KMS-11 (cell line): ENCODE results near the gene KRT72.

Source experiments
- H2AFZ ChIP-seq: fragments of 200-600 bp; sonication (generic); 2 replicates; pipeline ENCODE4 v1.6.1; 2016; ENCODE audit warnings: antibody characterized with exemption, mixed run types, low read depth
- H3K27ac ChIP-seq: fragments of 200-600 bp; sonication (generic); 2 replicates; pipeline ENCODE4 v1.6.1; 2016; ENCODE audit warnings: mild to moderate bottlenecking, mixed run types
- H3K27me3 ChIP-seq: fragments of 200-600 bp; sonication (generic); 2 replicates; pipeline ENCODE4 v1.6.1; 2017; ENCODE audit warnings: mild to moderate bottlenecking, low read depth, mixed run types, moderate library complexity; ENCODE audit not compliant: insufficient read depth
- H3K36me3 ChIP-seq: fragments of 200-600 bp; sonication (generic); 2 replicates; pipeline ENCODE4 v1.6.1; 2017; ENCODE audit warnings: mild to moderate bottlenecking, mixed run types; ENCODE audit not compliant: insufficient read depth
- H3K4me1 ChIP-seq: fragments of 200-600 bp; sonication (generic); 2 replicates; pipeline ENCODE4 v1.6.1; 2016; ENCODE audit warnings: mild to moderate bottlenecking, low read depth, mixed run types; ENCODE audit not compliant: poor library complexity, severe bottlenecking
- H3K4me2 ChIP-seq: fragments of 200-600 bp; sonication (generic); 2 replicates; pipeline ENCODE4 v1.7.0; 2016; ENCODE audit warnings: mild to moderate bottlenecking, mixed run types
- H3K4me3 ChIP-seq: fragments of 200-600 bp; sonication (generic); IDR thresholded peaks from 2 replicates; pipeline ENCODE4 v1.6.1; 2017; ENCODE audit warnings: low read depth, low read length, mixed read lengths; ENCODE audit not compliant: insufficient read depth
- H3K79me2 ChIP-seq: fragments of 200-600 bp; sonication (generic); 2 replicates; pipeline ENCODE4 v1.6.1; 2016; ENCODE audit warnings: low read depth, mixed run types; ENCODE audit not compliant: insufficient read depth
- H3K9ac ChIP-seq: fragments of 200-600 bp; sonication (generic); 2 replicates; pipeline ENCODE4 v1.6.1; 2016; ENCODE audit warnings: mild to moderate bottlenecking, mixed run types
- H4K20me1 ChIP-seq: fragments of 200-600 bp; sonication (generic); 2 replicates; pipeline ENCODE4 v1.6.1; 2016; ENCODE audit warnings: mild to moderate bottlenecking, mixed run types; ENCODE audit not compliant: insufficient read depth
- CTCF ChIP-seq: fragments of 200-600 bp; sonication (generic); conservative IDR thresholded peaks from 2 replicates; pipeline ENCODE4 v1.6.1; 2017; ENCODE audit warnings: low read depth, mild to moderate bottlenecking, antibody characterized with exemption, low read length, moderate library complexity, mixed read lengths

KRT72 gene

GRCh38 chr12:52647601-52648000 is 46.3 kb upstream of the KRT72 start:
- Histone ChIP-seq H3K4me1 (no peaks in the 10 kb centered on the region), H4K20me1 (no peaks in the 10 kb centered on the region), H3K4me3 (no peak overlapping the region), H3K36me3 (no peaks in the 10 kb centered on the region), H3K79me2 (no peaks in the 10 kb centered on the region), H3K27me3 (peaks cover 36% of the 10 kb centered on the region; the same call in 1 of the 2 replicates), H3K9ac (no peak overlapping the region), H3K27ac (no peak overlapping the region), H2AFZ (no peak overlapping the region), H3K4me2 (no peak overlapping the region)
- TF ChIP-seq CTCF = no peak

- no peaks in the 10 kb centered on the region for H3K4me1 ChIP-seq
- no peaks in the 10 kb centered on the region for H4K20me1 ChIP-seq
- peaks cover 37% of the 10 kb centered on the region; the same call in 1 of the 2 replicates for H3K27me3 ChIP-seq
- no peak overlapping the region for H3K4me3 ChIP-seq
- H3K27ac ChIP-seq = no peak overlapping the region
- H3K9ac ChIP-seq = no peak overlapping the region
- H2AFZ ChIP-seq = no peak overlapping the region
- H3K36me3 ChIP-seq = no peaks in the 10 kb centered on the region
- no peak overlapping the region for H3K4me2 ChIP-seq
- no peaks in the 10 kb centered on the region for H3K79me2 ChIP-seq
- no peak for TF ChIP-seq CTCF
Measured at GRCh38 chr12:52646613-52647012, 45.4 kb upstream of the KRT72 start.

GRCh38 chr12:52645982-52646381 is 44.7 kb upstream of the KRT72 start:
- Histone ChIP-seq H3K4me2 (no peak overlapping the region), H3K36me3 (no peaks in the 10 kb centered on the region), H3K27ac (no peak overlapping the region), H2AFZ (no peak overlapping the region), H3K9ac (no peak overlapping the region), H3K4me3 (no peak overlapping the region), H3K79me2 (no peaks in the 10 kb centered on the region), H3K27me3 (peaks cover 37% of the 10 kb centered on the region; the same call in 1 of the 2 replicates), H3K4me1 (no peaks in the 10 kb centered on the region), H4K20me1 (no peaks in the 10 kb centered on the region)
- TF ChIP-seq CTCF = no peak

GRCh38 chr12:52645120-52645761 is 44.0 kb upstream of the KRT72 start:
- Histone ChIP-seq H3K36me3 (no peaks in the 10 kb centered on the region), H4K20me1 (no peaks in the 10 kb centered on the region), H3K27me3 (peaks cover 37% of the 10 kb centered on the region; the same call in 1 of the 2 replicates), H3K4me3 (no peak overlapping the region), H3K9ac (no peak overlapping the region), H3K4me1 (no peaks in the 10 kb centered on the region), H3K4me2 (no peak overlapping the region), H2AFZ (no peak overlapping the region), H3K27ac (no peak overlapping the region), H3K79me2 (no peaks in the 10 kb centered on the region)
- TF ChIP-seq CTCF = no peak
